ENCODE measurements around the gene BSDC1. TPM values are rescaled to one million over a fixed set of nuclear protein-coding genes. Genes with fewer than 3 reads are reported as not detected.

BSDC1 gene
- total RNA-seq, 2 experiments from 2014 or later = 42.9 to 44.6 TPM

- no peaks in the 10 kb centered on the region for H3K27me3 Mint-ChIP-seq
- peaks cover 14% of the 10 kb centered on the region for H3K36me3 Mint-ChIP-seq (ENCODE audit: low read depth)
- H3K4me1 Mint-ChIP-seq = peaks cover 56% of the 10 kb centered on the region
- H3K9me3 Mint-ChIP-seq = no peaks in the 10 kb centered on the region
- peak overlapping the region; percentile 3 for H3K4me3 Mint-ChIP-seq
- no peak for DNase-seq
- peak overlapping the region; percentile 14 for H3K27ac Mint-ChIP-seq
- POLR2A ChIA-PET = interaction anchor here (0.7 kb wide), 1 partner anchor 9 kb away, joined by 3 read pairs; no protein-coding TSS in a partner anchor
- CTCF ChIA-PET = interaction anchor here (0.5 to 1.6 kb wide), 4 partner anchors 9 to 265 kb away, joined by 3 to 6 read pairs (median 4); partner anchors contain the start of gene TMEM39B
Measured at GRCh38 chr1:32337855-32338636, 56.2 kb downstream of the BSDC1 start.

DNA sequence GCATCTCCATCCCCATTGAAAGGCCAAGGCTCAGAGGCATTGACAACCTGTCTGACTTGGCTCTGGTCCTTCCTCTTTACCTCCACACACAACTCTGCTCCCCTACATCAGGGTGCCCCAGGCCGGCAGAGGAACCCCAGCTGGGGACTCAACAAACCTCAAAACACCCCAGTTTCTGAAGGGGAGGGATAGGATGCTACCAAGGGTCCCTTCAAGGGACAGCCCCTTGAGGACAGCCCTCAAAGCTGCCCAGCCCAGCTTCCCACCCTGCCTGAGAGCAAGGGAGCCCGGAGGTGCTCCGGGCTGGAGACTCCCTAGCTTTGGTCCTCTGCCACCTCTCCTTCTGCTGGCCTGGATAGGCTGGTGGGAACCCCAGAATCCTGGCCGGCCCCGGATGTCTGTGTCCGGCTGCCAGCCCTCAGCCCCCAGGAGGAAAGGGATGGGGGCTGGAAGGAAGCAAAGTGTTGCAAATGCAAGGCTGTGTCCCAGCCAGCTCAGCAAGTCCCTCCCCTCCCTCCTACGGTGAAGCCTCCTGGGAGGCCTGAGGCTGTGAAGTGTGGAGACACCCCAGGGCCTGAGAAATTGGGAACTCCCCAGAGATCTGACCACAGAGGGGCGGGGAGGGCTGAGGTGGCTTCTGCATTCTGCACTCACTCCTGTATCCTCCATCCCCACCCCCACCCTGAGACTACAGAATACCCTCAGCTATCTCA, 57.1 kb downstream of the BSDC1 start:
- Mint-ChIP-seq H3K9me3 (no peaks in the 10 kb centered on the region), H3K27ac (no peak overlapping the region), H3K4me3 (peak overlapping the region; percentile 58), H3K27me3 (no peaks in the 10 kb centered on the region), H3K4me1 (peaks cover 51% of the 10 kb centered on the region), H3K36me3 (ENCODE audit: low read depth) (peaks cover 22% of the 10 kb centered on the region)
- CTCF ChIA-PET = interaction anchor here (0.5 to 1.8 kb wide), 8 partner anchors 10 to 338 kb away, joined by 3 to 6 read pairs (median 4); partner anchors contain the start of gene TMEM39B
- POLR2A ChIA-PET = interaction anchor here (0.7 kb wide), 1 partner anchor 10 kb away, joined by 3 read pairs; no protein-coding TSS in a partner anchor
- peak; percentile 54 for DNase-seq

DNA sequence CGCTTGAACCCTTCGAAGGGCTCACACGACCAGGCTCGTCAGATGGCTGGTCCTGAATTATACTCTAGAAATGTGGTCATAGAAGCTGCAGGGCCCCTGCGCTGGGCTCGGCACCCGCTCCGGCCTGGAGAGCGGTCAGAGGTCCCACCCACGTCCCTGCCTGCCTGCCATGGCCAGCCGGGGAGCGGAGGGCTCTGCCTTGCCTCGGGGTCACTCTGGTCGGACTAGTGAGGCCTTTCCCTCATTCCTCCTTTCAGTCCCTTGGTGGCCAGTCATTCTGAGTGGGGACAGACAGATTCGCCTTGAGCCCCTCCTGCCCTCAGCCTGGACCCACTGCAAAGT, 57.7 kb downstream of the BSDC1 start:
- no peaks in the 10 kb centered on the region for H3K27me3 Mint-ChIP-seq
- peaks cover 27% of the 10 kb centered on the region for H3K36me3 Mint-ChIP-seq (ENCODE audit: low read depth)
- DNase-seq = no peak
- H3K4me1 Mint-ChIP-seq = peaks cover 50% of the 10 kb centered on the region
- CTCF ChIA-PET = interaction anchor here (0.7 to 1.8 kb wide), 6 partner anchors 8 to 121 kb away, joined by 3 to 6 read pairs (median 4); no protein-coding TSS in a partner anchor
- no peak overlapping the region for H3K27ac Mint-ChIP-seq
- H3K9me3 Mint-ChIP-seq = no peaks in the 10 kb centered on the region
- peak overlapping the region; percentile 58 for H3K4me3 Mint-ChIP-seq
- POLR2A ChIA-PET = interaction anchor here (0.9 to 1.4 kb wide), 6 partner anchors 8 to 121 kb away, joined by 3 to 6 read pairs (median 4); no protein-coding TSS in a partner anchor

DNA sequence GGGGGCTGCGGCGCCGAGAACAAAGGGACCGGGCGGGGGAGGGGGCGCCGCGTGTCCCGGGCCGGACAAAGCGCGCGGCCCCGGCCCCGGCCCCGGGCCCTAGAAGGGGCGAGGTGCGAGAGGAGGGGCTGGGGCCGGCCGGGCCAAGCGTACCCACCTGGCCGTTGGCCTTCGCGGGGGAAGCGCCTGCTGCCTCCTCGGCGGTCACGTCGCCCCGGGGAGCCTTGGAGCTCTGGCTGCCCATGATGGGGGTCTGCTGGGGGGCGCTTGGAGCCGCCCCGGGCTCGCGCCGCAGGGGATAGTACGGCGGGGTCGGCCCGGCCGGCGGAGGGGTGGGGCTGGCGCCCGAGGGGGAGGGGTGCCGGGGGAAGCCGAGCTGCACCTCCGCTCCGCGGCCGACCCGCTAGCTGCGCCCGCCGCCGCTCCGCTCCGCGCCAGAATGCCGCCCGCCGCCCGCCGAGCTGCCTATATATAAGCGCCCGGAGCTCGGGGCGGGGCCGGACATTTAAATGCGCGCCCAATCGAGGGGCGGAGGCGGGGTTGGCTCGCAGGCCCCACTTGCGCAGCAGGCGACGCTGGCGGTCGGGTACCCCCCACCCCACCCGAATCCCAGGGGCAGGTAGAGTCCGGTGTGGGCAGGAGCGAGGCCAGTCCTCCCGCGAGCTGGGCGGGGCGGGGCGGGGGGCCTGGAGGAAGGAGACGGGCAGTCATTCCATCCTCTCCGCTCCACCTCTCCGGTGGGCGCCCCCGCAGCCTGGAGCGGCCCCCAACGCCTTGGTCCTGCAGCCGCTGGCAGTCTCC, 58.3 kb downstream of the BSDC1 start, which contains the start of gene MARCKSL1:
Gene MARCKSL1 (minus strand): TSS at position 444 of the 801 bp plus-strand sequence. CDS start 200 bp downstream, at position 244.
- ChIA-PET CTCF (interaction anchor here (0.5 to 1.8 kb wide), 8 partner anchors 9 to 154 kb away, joined by 3 to 6 read pairs (median 4); no protein-coding TSS in a partner anchor), POLR2A (interaction anchor here (0.5 to 1.4 kb wide), 9 partner anchors 9 to 120 kb away, joined by 3 to 6 read pairs (median 4); no protein-coding TSS in a partner anchor)
- peaks cover 33% of the 10 kb centered on the region for H3K36me3 Mint-ChIP-seq (ENCODE audit: low read depth)
- H3K9me3 Mint-ChIP-seq = no peaks in the 10 kb centered on the region
- peak within 1 kb of the TSS; percentile 82 for H3K4me3 Mint-ChIP-seq
- H3K27ac Mint-ChIP-seq = no peak within 1 kb of the TSS
- H3K27me3 Mint-ChIP-seq = no peaks in the 10 kb centered on the region
- peak; percentile 82 for DNase-seq
- H3K4me1 Mint-ChIP-seq = peaks cover 48% of the 10 kb centered on the region

- no peak for DNase-seq
- no peaks in the 10 kb centered on the region for H3K9me3 Mint-ChIP-seq
- H3K27ac Mint-ChIP-seq = no peak overlapping the region
- ChIA-PET POLR2A (interaction anchor here (0.5 to 1.4 kb wide), 8 partner anchors 12 to 119 kb away, joined by 3 to 6 read pairs (median 4); no protein-coding TSS in a partner anchor), CTCF (interaction anchor here (0.5 to 1.4 kb wide), 5 partner anchors 13 to 87 kb away, joined by 3 to 5 read pairs (median 5); no protein-coding TSS in a partner anchor)
- H3K27me3 Mint-ChIP-seq = no peaks in the 10 kb centered on the region
- H3K4me1 Mint-ChIP-seq = peaks cover 48% of the 10 kb centered on the region
- H3K36me3 Mint-ChIP-seq (ENCODE audit: low read depth) = peaks cover 37% of the 10 kb centered on the region
- H3K4me3 Mint-ChIP-seq = peak overlapping the region; percentile 82
Measured at GRCh38 chr1:32335535-32335789, 58.8 kb downstream of the BSDC1 start.

GRCh38 chr1:32334864-32335534, 59.2 kb downstream of the BSDC1 start:
- peaks cover 48% of the 10 kb centered on the region for H3K4me1 Mint-ChIP-seq
- CTCF ChIA-PET = interaction anchor here (0.6 to 0.7 kb wide), 3 partner anchors 12 to 87 kb away, joined by 3 to 5 read pairs (median 5); no protein-coding TSS in a partner anchor
- no peaks in the 10 kb centered on the region for H3K27me3 Mint-ChIP-seq
- H3K4me3 Mint-ChIP-seq = peak overlapping the region; percentile 82
- H3K27ac Mint-ChIP-seq = no peak overlapping the region
- H3K36me3 Mint-ChIP-seq (ENCODE audit: low read depth) = peaks cover 38% of the 10 kb centered on the region
- H3K9me3 Mint-ChIP-seq = no peaks in the 10 kb centered on the region
- POLR2A ChIA-PET = interaction anchor here (0.6 to 1.4 kb wide), 5 partner anchors 13 to 119 kb away, joined by 3 to 6 read pairs (median 4); no protein-coding TSS in a partner anchor
- peak; percentile 56 for DNase-seq

GRCh38 chr1:32334274-32334861, 59.9 kb downstream of the BSDC1 start:
- peak overlapping the region; percentile 82 for H3K4me3 Mint-ChIP-seq
- no peaks in the 10 kb centered on the region for H3K9me3 Mint-ChIP-seq
- ChIA-PET CTCF (no interaction called here), POLR2A (interaction anchor here (0.6 kb wide), 1 partner anchor 29 kb away, joined by 4 read pairs; no protein-coding TSS in a partner anchor)
- peak overlapping the region; percentile 22 for H3K27ac Mint-ChIP-seq
- peaks cover 49% of the 10 kb centered on the region for H3K4me1 Mint-ChIP-seq
- no peaks in the 10 kb centered on the region for H3K27me3 Mint-ChIP-seq
- no peak for DNase-seq
- peaks cover 43% of the 10 kb centered on the region for H3K36me3 Mint-ChIP-seq (ENCODE audit: low read depth)

DNA sequence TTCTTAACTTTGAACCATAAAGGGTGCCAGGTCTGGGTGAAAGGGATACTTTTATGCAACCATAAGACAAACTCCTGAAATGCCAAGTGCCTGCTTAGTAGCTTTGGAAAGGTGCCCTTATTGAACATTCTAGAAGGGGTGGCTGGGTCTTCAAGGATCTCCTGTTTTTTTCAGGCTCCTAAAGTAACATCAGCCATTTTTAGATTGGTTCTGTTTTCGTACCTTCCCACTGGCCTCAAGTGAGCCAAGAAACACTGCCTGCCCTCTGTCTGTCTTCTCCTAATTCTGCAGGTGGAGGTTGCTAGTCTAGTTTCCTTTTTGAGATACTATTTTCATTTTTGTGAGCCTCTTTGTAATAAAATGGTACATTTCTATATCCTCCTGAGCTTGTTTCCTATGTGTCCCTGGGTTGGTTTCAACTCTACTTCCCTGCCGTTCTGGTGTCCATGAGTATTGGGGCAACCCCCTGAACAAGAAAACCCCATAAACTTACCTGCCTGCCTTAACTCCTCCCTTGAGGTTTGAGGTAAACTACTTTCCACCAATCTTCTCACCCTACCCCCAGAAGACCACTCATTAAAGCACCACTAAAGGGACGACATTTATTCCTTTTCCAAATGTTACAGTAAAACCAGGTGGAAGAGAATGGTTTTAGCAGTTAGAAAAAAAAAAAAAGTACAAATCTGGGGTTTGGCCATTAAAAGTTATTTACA, 60.8 kb downstream of the BSDC1 start:
- H3K27ac Mint-ChIP-seq = no peak overlapping the region
- H3K4me3 Mint-ChIP-seq = peak overlapping the region; percentile 9
- H3K4me1 Mint-ChIP-seq = peaks cover 44% of the 10 kb centered on the region

DNA sequence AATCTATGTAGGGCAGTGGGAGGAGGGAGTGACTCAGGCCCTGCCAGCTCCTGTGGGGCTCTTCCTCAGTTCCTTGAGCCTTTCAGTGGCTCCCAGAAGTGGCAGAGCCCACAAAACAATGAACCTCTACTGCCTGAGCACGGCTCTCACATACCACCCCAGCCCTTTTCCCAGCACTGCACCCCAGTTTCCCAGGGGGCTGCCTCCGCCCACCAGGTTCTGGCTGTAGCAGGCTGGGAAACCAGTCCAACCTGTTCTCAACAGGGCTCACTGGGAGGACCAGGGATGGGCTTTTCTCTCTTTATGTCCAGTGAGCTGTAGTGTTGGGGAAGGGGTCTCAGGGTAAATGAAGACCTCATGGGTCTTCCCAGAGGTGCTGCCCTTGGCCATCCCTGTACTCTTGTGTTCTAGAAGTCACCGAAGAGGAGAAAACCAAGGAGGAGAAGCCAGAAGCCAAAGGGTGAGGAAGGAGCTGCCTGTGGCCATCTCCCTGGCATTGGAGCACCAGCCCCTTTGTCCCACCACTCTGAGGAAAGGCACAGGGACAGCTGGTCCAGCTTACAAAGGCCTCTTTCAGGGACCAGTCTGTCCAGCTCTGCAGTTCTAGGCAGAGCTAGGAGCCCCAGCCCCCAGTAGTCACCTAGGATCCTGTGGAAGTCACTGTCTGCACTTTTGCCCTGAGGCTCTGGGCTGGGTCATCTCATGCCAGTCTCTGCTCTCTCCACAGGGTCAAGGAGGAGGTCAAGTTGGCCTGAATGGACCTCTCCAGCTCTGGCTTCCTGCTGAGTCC, 61.8 kb downstream of the BSDC1 start:
- Mint-ChIP-seq H3K27me3 (no peaks in the 10 kb centered on the region), H3K9me3 (no peaks in the 10 kb centered on the region), H3K4me1 (peaks cover 38% of the 10 kb centered on the region), H3K27ac (no peak overlapping the region), H3K36me3 (ENCODE audit: low read depth) (peaks cover 58% of the 10 kb centered on the region), H3K4me3 (no peak overlapping the region)
- CTCF ChIA-PET = interaction anchor here (0.7 to 1.9 kb wide), 8 partner anchors 9 to 90 kb away, joined by 3 to 7 read pairs (median 4); no protein-coding TSS in a partner anchor
- POLR2A ChIA-PET = no interaction called here
- no peak for DNase-seq

More for the DNA sequence above, 60.8 kb downstream of the BSDC1 start:
- H3K27me3 Mint-ChIP-seq = no peaks in the 10 kb centered on the region
- no peak for DNase-seq
- peaks cover 50% of the 10 kb centered on the region for H3K36me3 Mint-ChIP-seq (ENCODE audit: low read depth)
- H3K9me3 Mint-ChIP-seq = no peaks in the 10 kb centered on the region
- ChIA-PET POLR2A (no interaction called here), CTCF (interaction anchor here (0.7 to 1.9 kb wide), 6 partner anchors 9 to 85 kb away, joined by 3 to 7 read pairs (median 4); no protein-coding TSS in a partner anchor)

GRCh38 chr1:32331549-32331948, 62.7 kb downstream of the BSDC1 start:
- DNase-seq = no peak
- H3K27me3 Mint-ChIP-seq = no peaks in the 10 kb centered on the region
- no peak overlapping the region for H3K27ac Mint-ChIP-seq
- no peak overlapping the region for H3K4me3 Mint-ChIP-seq
- ChIA-PET POLR2A (no interaction called here), CTCF (interaction anchor here (1.2 to 1.6 kb wide), 3 partner anchors 9 to 89 kb away, joined by 5 to 10 read pairs (median 5); no protein-coding TSS in a partner anchor)
- H3K4me1 Mint-ChIP-seq = peaks cover 29% of the 10 kb centered on the region
- no peaks in the 10 kb centered on the region for H3K9me3 Mint-ChIP-seq
- peaks cover 63% of the 10 kb centered on the region for H3K36me3 Mint-ChIP-seq (ENCODE audit: low read depth)
